HG03097 (cell line): Measurements from ENCODE around the gene SUSD4.

Experiments
- ATAC-seq: cut with Tn5 transposase; IDR thresholded peaks from one replicate; pipeline ENCODE4 v1.9.1; 2021; ENCODE audit not compliant: unreplicated experiment, low FRiP score

The SUSD4 gene

GRCh38 chr1:223331301-223331700, 32.7 kb downstream of the SUSD4 start:
- ATAC-seq, result no peak

- no peak for ATAC-seq
These were observed 33.5 kb downstream of the SUSD4 start for GRCh38 chr1:223330466-223330865.

DNA sequence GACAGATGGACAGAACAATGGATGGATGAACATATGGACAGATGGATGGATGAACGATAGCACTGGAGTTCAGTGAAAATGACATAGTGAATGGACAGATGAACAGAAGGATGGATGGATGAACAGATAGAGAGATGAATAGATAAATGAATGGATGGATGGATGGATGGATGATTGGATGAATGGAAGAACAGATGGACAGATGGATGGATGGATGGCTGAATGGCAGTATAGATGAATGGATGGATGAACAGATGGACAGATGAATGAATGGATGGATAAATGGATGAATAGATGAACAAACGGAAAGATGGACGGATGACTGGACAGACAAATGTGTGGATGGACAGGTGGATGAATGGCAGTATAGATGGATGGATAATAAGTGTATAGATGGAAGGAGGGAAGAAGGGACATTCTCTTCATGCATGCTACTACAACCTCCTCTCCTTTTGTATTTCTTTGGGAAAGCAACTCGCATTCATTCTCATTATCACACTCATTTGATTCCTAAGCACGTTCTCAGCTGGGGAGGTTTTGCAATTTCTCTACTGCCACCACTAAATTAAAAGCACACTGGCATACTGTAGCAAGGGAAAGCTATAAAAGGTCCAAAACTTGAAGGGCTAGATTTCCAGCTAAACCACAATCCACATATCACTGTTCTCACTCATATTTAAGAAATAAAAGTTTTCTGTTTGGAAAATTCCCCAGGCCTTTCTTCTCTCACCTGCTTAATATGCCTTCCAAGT, 34.1 kb downstream of the SUSD4 start:
- ATAC-seq, result no peak

DNA sequence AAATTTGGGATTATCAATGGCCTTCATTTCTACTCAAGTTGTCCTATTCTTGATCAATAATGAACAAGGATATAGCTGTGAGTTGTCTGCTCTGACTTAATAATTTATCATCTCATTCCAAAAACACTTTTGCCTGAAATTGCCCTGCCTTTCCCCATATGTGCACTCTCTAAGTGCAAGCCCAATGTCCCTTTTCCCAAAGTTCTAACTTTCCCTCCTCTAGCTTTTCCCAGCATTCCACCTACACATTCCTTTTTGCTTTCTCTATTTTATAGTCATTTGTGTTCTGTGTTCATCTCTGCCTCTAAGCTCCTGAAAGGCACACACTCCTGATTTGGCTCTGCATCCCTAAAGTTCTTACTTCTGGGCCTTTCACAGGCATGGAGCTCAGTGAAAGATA, 34.7 kb downstream of the SUSD4 start:
- no peak for ATAC-seq

GRCh38 chr1:223328566-223328965, 35.4 kb downstream of the SUSD4 start:
- ATAC-seq, result no peak

GRCh38 chr1:223326776-223327175, 37.2 kb downstream of the SUSD4 start:
- no peak for ATAC-seq

DNA sequence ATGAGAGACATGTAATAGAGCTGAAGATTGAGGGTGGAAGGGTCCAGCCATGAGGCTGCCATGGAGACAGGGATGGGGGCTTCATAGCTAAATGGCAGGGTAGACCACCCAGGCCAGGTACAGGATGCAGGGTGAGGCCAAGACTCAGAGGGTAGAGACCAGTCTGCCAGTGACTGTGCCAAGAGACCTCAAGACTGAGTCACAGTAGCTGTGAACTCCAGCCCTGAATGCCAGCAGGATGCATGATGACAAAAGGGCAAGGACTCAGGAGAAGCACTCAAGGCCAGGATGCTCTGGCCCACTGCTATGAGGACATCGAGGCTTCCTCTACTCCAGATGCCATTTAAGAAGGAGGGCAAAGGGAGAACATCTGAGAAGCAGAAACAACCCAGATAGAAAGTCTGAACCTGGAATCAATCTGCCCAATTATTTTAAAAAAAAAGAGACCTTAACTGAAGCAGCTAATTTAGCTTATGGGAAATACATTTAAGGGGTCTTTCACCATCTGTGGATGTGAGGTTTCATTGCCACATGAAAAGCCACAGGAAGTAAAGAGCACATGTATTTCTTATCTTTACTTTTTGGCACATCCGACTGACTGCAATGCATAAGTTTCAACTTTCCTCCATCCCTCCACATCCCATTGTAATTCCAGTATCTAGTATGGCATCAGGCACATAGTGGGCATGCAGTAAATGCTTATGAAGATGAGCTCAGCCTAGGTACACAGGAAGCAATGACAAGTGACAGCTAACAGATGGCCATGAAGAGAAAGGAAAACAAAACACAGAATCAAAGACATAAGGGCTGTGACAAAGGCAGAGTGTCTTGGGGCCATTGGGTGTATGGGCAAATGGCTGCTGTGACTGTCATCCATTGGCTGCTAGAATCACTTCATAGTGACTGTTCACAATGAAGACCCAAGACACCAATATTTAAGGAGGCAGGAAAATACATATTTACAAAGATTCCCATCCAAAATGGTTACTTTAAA, 40.2 kb downstream of the SUSD4 start:
- ATAC-seq, result no peak

DNA sequence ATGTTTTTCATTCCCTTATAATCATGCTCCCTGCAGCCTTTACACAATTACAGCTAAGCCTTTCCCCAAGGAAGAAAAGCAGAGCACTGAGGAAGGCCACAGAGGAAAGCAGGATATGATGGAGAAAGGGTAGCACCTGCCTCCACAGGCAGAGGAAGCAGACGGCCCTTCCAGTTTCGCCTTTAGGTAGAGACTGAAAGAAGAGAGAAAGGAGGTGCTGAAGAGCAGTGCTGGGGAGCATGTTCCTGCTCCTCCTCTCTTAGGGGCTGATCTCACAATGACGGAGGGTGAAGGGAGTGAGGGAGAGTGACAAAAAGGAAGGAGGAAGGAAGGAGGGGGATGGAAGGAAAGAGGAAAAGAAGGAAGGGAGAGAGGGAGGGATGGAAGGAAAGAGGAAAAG, 41.1 kb downstream of the SUSD4 start:
- ATAC-seq, result no peak

- no peak for ATAC-seq
These were observed 43.0 kb downstream of the SUSD4 start for GRCh38 chr1:223320959-223321358.

- ATAC-seq, result no peak
These were observed 43.9 kb downstream of the SUSD4 start for GRCh38 chr1:223319905-223320580.

DNA sequence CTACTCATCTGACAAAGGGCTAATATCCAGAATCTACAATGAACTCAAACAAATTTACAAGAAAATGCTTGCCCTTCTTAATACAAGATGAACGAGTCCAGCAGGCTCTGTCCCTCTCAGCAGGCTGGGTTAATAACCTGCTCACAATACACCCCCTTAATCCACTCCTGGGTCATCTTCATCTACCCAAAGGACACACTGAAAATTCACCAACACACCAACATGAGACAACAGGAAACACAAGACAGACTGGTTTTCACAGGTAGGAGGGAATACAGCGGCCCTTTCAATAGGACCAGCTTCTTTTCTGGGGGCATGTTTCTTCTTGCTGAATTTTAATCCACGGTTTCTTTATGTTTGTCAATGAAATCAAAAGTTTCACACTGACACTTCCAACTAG, 44.6 kb downstream of the SUSD4 start:
- no peak for ATAC-seq

DNA sequence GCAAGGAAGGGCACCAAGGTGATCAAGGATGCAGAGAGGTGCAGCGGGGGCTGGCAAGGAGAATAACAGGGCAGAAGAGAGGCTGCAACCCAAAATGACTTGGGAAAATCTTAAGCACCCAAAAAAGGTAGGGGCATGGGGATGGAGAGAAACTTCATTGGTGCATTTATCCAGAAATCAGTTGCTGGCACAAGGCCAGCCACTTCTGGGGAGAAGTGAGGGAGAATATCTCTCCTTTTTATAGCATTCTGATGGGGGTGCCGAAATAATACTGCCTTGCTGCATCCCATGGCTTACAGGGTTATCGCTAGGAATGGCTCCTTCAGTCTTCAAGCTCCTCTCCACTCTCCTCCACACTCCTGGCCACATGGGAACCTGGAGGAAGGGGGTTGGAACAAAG, 47.9 kb downstream of the SUSD4 start:
- ATAC-seq, result no peak

DNA sequence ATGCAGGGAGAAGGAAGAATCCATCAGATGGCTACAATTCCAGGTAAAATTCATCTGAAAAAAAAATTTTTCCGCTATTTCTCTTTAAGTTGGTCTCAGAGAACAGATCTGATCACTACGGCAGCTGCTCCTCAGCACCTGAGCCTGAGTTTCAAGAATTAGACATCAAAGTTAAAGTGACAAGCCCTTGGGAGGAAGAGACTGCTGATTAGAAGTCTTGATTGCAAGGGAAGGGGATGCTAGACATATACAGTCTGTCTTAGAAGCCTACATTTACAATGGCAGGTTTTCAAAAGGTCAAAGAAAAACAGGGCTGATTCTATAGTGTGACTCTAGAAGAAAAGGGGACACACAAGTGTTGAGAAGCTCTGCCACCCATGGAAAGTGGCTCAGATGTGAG, 48.3 kb downstream of the SUSD4 start:
- no peak for ATAC-seq

- no peak for ATAC-seq
These were observed 50.6 kb downstream of the SUSD4 start for GRCh38 chr1:223313415-223313754.

GRCh38 chr1:223312705-223313414, 51.1 kb downstream of the SUSD4 start:
- ATAC-seq, result no peak

DNA sequence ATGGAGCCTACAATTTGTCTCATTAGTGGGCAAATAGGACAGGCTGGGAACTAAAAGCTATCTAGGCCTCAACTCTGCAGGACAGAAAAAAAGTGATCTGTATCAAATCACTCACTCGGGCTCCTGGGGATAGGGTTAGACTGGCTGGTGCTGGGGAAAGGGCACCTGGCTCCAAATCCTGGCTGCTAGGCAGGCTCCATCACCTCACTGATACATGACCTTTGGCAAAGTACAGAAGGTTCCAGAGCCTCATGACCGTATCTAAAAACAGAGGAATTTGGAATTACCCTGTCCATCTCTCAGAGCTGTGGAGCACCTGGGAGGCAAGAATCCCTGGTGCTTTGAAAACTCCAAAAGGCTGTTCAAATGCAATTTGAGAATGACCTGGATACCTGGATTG, 51.7 kb downstream of the SUSD4 start:
- no peak for ATAC-seq

DNA sequence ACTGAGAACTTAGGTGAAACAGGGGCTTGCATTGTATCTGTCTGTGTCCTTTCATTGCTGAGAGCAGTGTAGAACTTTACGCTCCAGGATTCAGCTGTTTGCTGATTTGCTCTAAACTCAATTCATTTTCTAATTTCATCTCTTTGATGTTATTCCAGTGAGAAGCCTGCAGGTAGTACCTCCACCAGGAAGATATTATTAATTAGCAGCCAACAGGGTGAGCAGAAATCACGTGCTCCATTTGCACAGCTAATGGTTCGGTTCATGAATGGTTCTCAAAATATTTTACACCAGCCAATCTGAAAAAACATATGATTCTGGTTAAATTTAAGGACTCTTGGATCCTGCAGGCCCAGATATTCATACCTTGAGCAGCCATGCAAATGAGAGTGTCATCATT, 52.1 kb downstream of the SUSD4 start:
- no peak for ATAC-seq

DNA sequence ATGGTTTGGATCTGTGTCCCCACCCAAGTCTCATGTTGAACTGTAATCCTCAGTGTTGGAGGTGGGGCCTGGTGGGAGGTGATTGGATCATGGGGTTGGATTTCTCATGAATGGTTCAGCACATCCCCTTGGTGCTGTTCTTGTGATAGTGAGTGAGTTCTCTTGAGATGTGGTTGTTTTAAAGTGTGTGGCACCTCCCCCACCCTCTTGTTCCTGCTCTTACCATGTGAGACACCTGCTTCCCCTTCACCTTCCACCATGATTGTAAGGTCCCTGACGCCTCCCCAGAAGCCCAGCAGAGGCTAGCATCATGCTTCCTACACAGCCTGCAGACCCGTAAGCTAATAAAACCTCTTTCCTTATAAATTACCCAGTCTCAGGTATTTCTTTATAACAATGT, 55.8 kb downstream of the SUSD4 start:
- ATAC-seq, result no peak

GRCh38 chr1:223307544-223307943, 56.4 kb downstream of the SUSD4 start:
- no peak for ATAC-seq

GRCh38 chr1:223304931-223305330, 59.0 kb downstream of the SUSD4 start:
- ATAC-seq, result no peak

DNA sequence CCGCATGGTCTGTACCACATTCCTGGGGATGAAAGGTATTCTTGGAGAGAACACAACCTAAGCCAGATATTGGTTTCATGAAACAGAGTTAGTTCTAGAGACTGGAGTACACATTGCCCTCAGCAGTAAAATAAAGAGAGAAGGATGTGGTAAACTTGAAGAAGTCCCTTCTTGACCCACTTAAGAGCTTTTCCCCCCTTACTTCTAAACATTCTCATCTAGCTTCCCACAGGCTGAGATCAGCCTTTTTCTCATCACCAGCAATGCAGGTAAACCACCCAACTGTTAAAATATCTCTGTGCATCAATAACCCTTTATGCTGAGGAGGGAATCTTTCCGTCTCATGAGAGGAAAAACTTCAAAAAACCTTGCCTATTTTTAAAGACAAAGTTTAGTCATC, 62.6 kb downstream of the SUSD4 start:
- no peak for ATAC-seq
